Vagina (tissue), 2 donors: ENCODE results near the gene RASA3. TPM values are rescaled to one million over a fixed set of nuclear protein-coding genes. Genes with fewer than 3 reads are reported as not detected.
"Not testable (repeated sequence)": the region's sequence is repeated elsewhere in the genome, so short reads cannot be mapped to it uniquely, and the experiment has no call there.

ENCODE experiments used
- DNase-seq, 2 donors: peaks; one replicate each; pipeline ENCODE4 v3.0.0-alpha.2; 2017; ENCODE audit errors: extremely low spot score in 2 of 2
- H3K27ac ChIP-seq: fragments of 200-600 bp; sonication (generic); one replicate; pipeline ENCODE4 v1.5.1; 2019
- H3K27me3 ChIP-seq: fragments of 200-600 bp; sonication (generic); one replicate; pipeline ENCODE4 v1.5.1; 2019
- H3K36me3 ChIP-seq, 2 donors: fragments of 200-600 bp; sonication (generic); one replicate each; pipeline ENCODE4 v1.5.1; 2017 to 2019
- H3K4me1 ChIP-seq: fragments of 200-600 bp; sonication (generic); one replicate; pipeline ENCODE4 v1.5.1; 2019
- H3K4me3 ChIP-seq, 2 donors: fragments of 200-600 bp; sonication (generic); 1 replicate in 1 of 2; 2 replicates in 1 of 2; pipeline ENCODE4 v1.5.1; 2016 to 2019
- H3K9me3 ChIP-seq: fragments of 200-600 bp; sonication (generic); one replicate; pipeline ENCODE4 v1.5.1; 2019
- CTCF ChIP-seq, 3 experiments: fragments of 450-650 bp in 2 of 3; fragments of 200-600 bp in 1 of 3; sonication (generic) in 1 of 3; IDR thresholded peaks; one replicate each; pipeline ENCODE4 v1.5.1; 2017 to 2019; ENCODE audit warnings: antibody characterized with exemption in 3 of 3, mild to moderate bottlenecking in 2 of 3, moderate library complexity in 2 of 3
- POLR2A ChIP-seq, 2 donors: fragments of 450-650 bp; IDR thresholded peaks; one replicate each; pipeline ENCODE4 v1.6.1; 2017; ENCODE audit warnings: antibody characterized with exemption in 2 of 2, mild to moderate bottlenecking in 2 of 2, moderate library complexity in 2 of 2
- POLR2AphosphoS5 ChIP-seq, 2 donors: sonication (generic); formaldehyde crosslinking; IDR thresholded peaks; one replicate each; pipeline ENCODE4 v1.9.0; 2017; ENCODE audit warnings: antibody characterized with exemption in 2 of 2, mild to moderate bottlenecking in 2 of 2, low read depth in 1 of 2; ENCODE audit not compliant: insufficient read depth in 1 of 2
- intact Hi-C: fragments of 100-400 bp; cut with DNase I; formaldehyde crosslinking; loops from one replicate; pipeline ENCODE4 v1.15.1; 2023
- total RNA-seq: library from RNA; depleted of rRNA; stranded (reverse); fragments of >200 nt; gene quantifications from one replicate; pipeline ENCODE4 v1.2.3, GENCODE V29; 2016

The RASA3 gene
- 19.6 TPM for total RNA-seq

GRCh38 chr13:114132419-114133121 lies at the start of gene RASA3:
RASA3 (minus strand) TSS chr13:114132623; CDS start chr13:114132489, 134 bp downstream.
- no peak for DNase-seq
- H3K27me3 ChIP-seq, result no peaks in the 10 kb centered on the region
- no peaks in the 10 kb centered on the region for H3K36me3 ChIP-seq
- TF ChIP-seq CTCF (IDR thresholded peaks at IDR 0.05) (no peak), POLR2A (IDR thresholded peaks at IDR 0.05) (peak in 1 of 2 donors; percentile 79), POLR2AphosphoS5 (IDR thresholded peaks at IDR 0.05; ENCODE audit: insufficient read depth in 1 of 2, low read depth in 1 of 2) (no peak)
- intact Hi-C loops, result loop anchor here (5.0 to 10.0 kb wide), 2 partner anchors 68 to 115 kb away; no protein-coding TSS in a partner anchor
- no peaks in the 10 kb centered on the region for H3K9me3 ChIP-seq
- H3K27ac ChIP-seq, result peak within 1 kb of the TSS; percentile 90
- peaks cover 42% of the 10 kb centered on the region for H3K4me1 ChIP-seq
- peak within 1 kb of the TSS; percentile 70 to 81 for H3K4me3 ChIP-seq

- intact Hi-C loops, result no loop called here
- H3K27ac ChIP-seq, result no peak within 1 kb of the TSS
- no peak for DNase-seq
- TF ChIP-seq POLR2A (IDR thresholded peaks at IDR 0.05) (no peak), CTCF (IDR thresholded peaks at IDR 0.05) (no peak), POLR2AphosphoS5 (IDR thresholded peaks at IDR 0.05; ENCODE audit: insufficient read depth in 1 of 2, low read depth in 1 of 2) (no peak)
- no peaks in the 10 kb centered on the region for H3K9me3 ChIP-seq
- H3K36me3 ChIP-seq, result no peaks in the 10 kb centered on the region
- no peaks in the 10 kb centered on the region for H3K27me3 ChIP-seq
- no peaks in the 10 kb centered on the region for H3K4me1 ChIP-seq
- no peak within 1 kb of the TSS for H3K4me3 ChIP-seq
Measured at GRCh38 chr13:114179087-114179658, 46.8 kb upstream of the RASA3 start, which contains the start of gene CFAP97D2. CFAP97D2 (plus strand) TSS chr13:114179257; CDS start chr13:114179331, 74 bp downstream.

- Histone ChIP-seq H3K27ac (no peak overlapping the region), H3K4me1 (no peaks in the 10 kb centered on the region), H3K4me3 (no peak overlapping the region), H3K9me3 (no peaks in the 10 kb centered on the region), H3K27me3 (no peaks in the 10 kb centered on the region), H3K36me3 (no peaks in the 10 kb centered on the region)
- no peak for TF ChIP-seq POLR2AphosphoS5 (IDR thresholded peaks at IDR 0.05; ENCODE audit: insufficient read depth in 1 of 2, low read depth in 1 of 2)
- TF ChIP-seq POLR2A (IDR thresholded peaks at IDR 0.05), result no peak
- TF ChIP-seq CTCF (IDR thresholded peaks at IDR 0.05), result no peak
- intact Hi-C loops, result no loop called here
- DNase-seq, result no peak
Measured at GRCh38 chr13:114177245-114178010, 45.0 kb upstream of the RASA3 start.

GRCh38 chr13:114176359-114176902 lies 44.0 kb upstream of the RASA3 start:
- H3K4me1 ChIP-seq, H3K9me3 ChIP-seq, H3K36me3 ChIP-seq, DNase-seq, intact Hi-C loops, H3K4me3 ChIP-seq, H3K27me3 ChIP-seq, H3K27ac ChIP-seq: not testable (repeated sequence)

- no peak for TF ChIP-seq POLR2AphosphoS5 (IDR thresholded peaks at IDR 0.05; ENCODE audit: insufficient read depth in 1 of 2, low read depth in 1 of 2)
- no peak for TF ChIP-seq POLR2A (IDR thresholded peaks at IDR 0.05)
- no peak for TF ChIP-seq CTCF (IDR thresholded peaks at IDR 0.05)
- no peaks in the 10 kb centered on the region for H3K36me3 ChIP-seq
- H3K4me1 ChIP-seq, result no peaks in the 10 kb centered on the region
- no peaks in the 10 kb centered on the region for H3K27me3 ChIP-seq
- intact Hi-C loops, result no loop called here
- H3K27ac ChIP-seq, result no peak overlapping the region
- H3K4me3 ChIP-seq, result no peak overlapping the region
- H3K9me3 ChIP-seq, result no peaks in the 10 kb centered on the region
- DNase-seq, result no peak
Measured at GRCh38 chr13:114174529-114174961, 42.1 kb upstream of the RASA3 start.
